ENCODE measurements around the gene CBY2. TPM values are rescaled to one million over a fixed set of nuclear protein-coding genes. Genes with fewer than 3 reads are reported as not detected.
"Not testable (repeated sequence)": the region's sequence is repeated elsewhere in the genome, so short reads cannot be mapped to it uniquely, and the experiment has no call there.

Gene CBY2
- total and polyA plus RNA-seq, 2 donors: 0.05 to 0.07 TPM

- Histone ChIP-seq H3K36me3 (ENCODE audit: control insufficient read depth in 2 of 2, insufficient read depth in 2 of 2, low read length in 1 of 2) (no peaks in the 10 kb centered on the region), H3K4me1 (ENCODE audit: control insufficient read depth in 2 of 2, insufficient read depth in 2 of 2, low read length in 2 of 2) (no peaks in the 10 kb centered on the region), H3K27me3 (ENCODE audit: control insufficient read depth in 2 of 2, insufficient read depth in 1 of 2, low read length in 1 of 2) (no peaks in the 10 kb centered on the region), H3K27ac (ENCODE audit: low read depth in 1 of 2, low read length in 1 of 2) (no peak overlapping the region), H3K9me3 (ENCODE audit: control insufficient read depth in 2 of 2, insufficient read depth in 1 of 2, low read length in 1 of 2) (no peaks in the 10 kb centered on the region), H3K4me3 (ENCODE audit: low read length in 2 of 2) (no peak overlapping the region)
- WGBS: 51% methylated on average over 2 of the region's 2 CpGs
- no peak for DNase-seq (ENCODE audit: low read depth in 6 of 9, low spot score in 9 of 9)
These were observed 45.0 kb downstream of the CBY2 start for GRCh38 chr13:45747071-45747470.

GRCh38 chr13:45748941-45749759 lies 47.0 kb downstream of the CBY2 start:
- Histone ChIP-seq H3K27ac (ENCODE audit: low read depth in 1 of 2, low read length in 1 of 2) (no peak overlapping the region), H3K4me3 (ENCODE audit: low read length in 2 of 2) (no peak overlapping the region), H3K27me3 (ENCODE audit: control insufficient read depth in 2 of 2, insufficient read depth in 1 of 2, low read length in 1 of 2) (no peaks in the 10 kb centered on the region), H3K4me1 (ENCODE audit: control insufficient read depth in 2 of 2, insufficient read depth in 2 of 2, low read length in 2 of 2) (no peaks in the 10 kb centered on the region), H3K9me3 (ENCODE audit: control insufficient read depth in 2 of 2, insufficient read depth in 1 of 2, low read length in 1 of 2) (no peaks in the 10 kb centered on the region), H3K36me3 (ENCODE audit: control insufficient read depth in 2 of 2, insufficient read depth in 2 of 2, low read length in 1 of 2) (no peaks in the 10 kb centered on the region)
- 94% methylated on average over 13 of the region's 13 CpGs for WGBS
- DNase-seq (ENCODE audit: low read depth in 6 of 9, low spot score in 9 of 9): no peak

GRCh38 chr13:45750566-45750965 lies 48.4 kb downstream of the CBY2 start:
- H3K9me3 ChIP-seq (ENCODE audit: control insufficient read depth in 2 of 2, insufficient read depth in 1 of 2, low read length in 1 of 2): no peaks in the 10 kb centered on the region
- no peak for DNase-seq (ENCODE audit: low read depth in 6 of 9, low spot score in 9 of 9)
- H3K27me3 ChIP-seq (ENCODE audit: control insufficient read depth in 2 of 2, insufficient read depth in 1 of 2, low read length in 1 of 2): no peaks in the 10 kb centered on the region
- 96% methylated on average over 3 of the region's 3 CpGs for WGBS
- no peak overlapping the region for H3K27ac ChIP-seq (ENCODE audit: low read depth in 1 of 2, low read length in 1 of 2)
- no peaks in the 10 kb centered on the region for H3K36me3 ChIP-seq (ENCODE audit: control insufficient read depth in 2 of 2, insufficient read depth in 2 of 2, low read length in 1 of 2)
- no peak overlapping the region for H3K4me3 ChIP-seq (ENCODE audit: low read length in 2 of 2)
- no peaks in the 10 kb centered on the region for H3K4me1 ChIP-seq (ENCODE audit: control insufficient read depth in 2 of 2, insufficient read depth in 2 of 2, low read length in 2 of 2)

GRCh38 chr13:45751885-45752284 lies 49.8 kb downstream of the CBY2 start:
- Histone ChIP-seq H3K4me3 (ENCODE audit: low read length in 2 of 2) (no peak overlapping the region), H3K27ac (ENCODE audit: low read depth in 1 of 2, low read length in 1 of 2) (no peak overlapping the region), H3K27me3 (ENCODE audit: control insufficient read depth in 2 of 2, insufficient read depth in 1 of 2, low read length in 1 of 2) (no peaks in the 10 kb centered on the region), H3K36me3 (ENCODE audit: control insufficient read depth in 2 of 2, insufficient read depth in 2 of 2, low read length in 1 of 2) (no peaks in the 10 kb centered on the region), H3K9me3 (ENCODE audit: control insufficient read depth in 2 of 2, insufficient read depth in 1 of 2, low read length in 1 of 2) (no peaks in the 10 kb centered on the region), H3K4me1 (ENCODE audit: control insufficient read depth in 2 of 2, insufficient read depth in 2 of 2, low read length in 2 of 2) (no peaks in the 10 kb centered on the region)
- DNase-seq (ENCODE audit: low read depth in 6 of 9, low spot score in 9 of 9): no peak

GRCh38 chr13:45752510-45752909 lies 50.4 kb downstream of the CBY2 start:
- 82% methylated on average over 1 of the region's 1 CpG for WGBS
- no peak overlapping the region for H3K4me3 ChIP-seq (ENCODE audit: low read length in 2 of 2)
- H3K36me3 ChIP-seq (ENCODE audit: control insufficient read depth in 2 of 2, insufficient read depth in 2 of 2, low read length in 1 of 2): no peaks in the 10 kb centered on the region
- no peak for DNase-seq (ENCODE audit: low read depth in 6 of 9, low spot score in 9 of 9)
- no peaks in the 10 kb centered on the region for H3K4me1 ChIP-seq (ENCODE audit: control insufficient read depth in 2 of 2, insufficient read depth in 2 of 2, low read length in 2 of 2)
- no peaks in the 10 kb centered on the region for H3K27me3 ChIP-seq (ENCODE audit: control insufficient read depth in 2 of 2, insufficient read depth in 1 of 2, low read length in 1 of 2)
- no peak overlapping the region for H3K27ac ChIP-seq (ENCODE audit: low read depth in 1 of 2, low read length in 1 of 2)
- no peaks in the 10 kb centered on the region for H3K9me3 ChIP-seq (ENCODE audit: control insufficient read depth in 2 of 2, insufficient read depth in 1 of 2, low read length in 1 of 2)

- H3K27me3 ChIP-seq (ENCODE audit: control insufficient read depth in 2 of 2, insufficient read depth in 1 of 2, low read length in 1 of 2); H3K9me3 ChIP-seq (ENCODE audit: control insufficient read depth in 2 of 2, insufficient read depth in 1 of 2, low read length in 1 of 2): not testable (repeated sequence)
- WGBS: 97% methylated on average over 1 of the region's 1 CpG
These were observed 54.4 kb downstream of the CBY2 start for GRCh38 chr13:45756498-45756897.

GRCh38 chr13:45757589-45757988 lies 55.5 kb downstream of the CBY2 start:
- H3K4me3 ChIP-seq (ENCODE audit: low read length in 2 of 2); DNase-seq (ENCODE audit: low read depth in 6 of 9, low spot score in 9 of 9); H3K27ac ChIP-seq (ENCODE audit: low read depth in 1 of 2, low read length in 1 of 2); H3K36me3 ChIP-seq (ENCODE audit: control insufficient read depth in 2 of 2, insufficient read depth in 2 of 2, low read length in 1 of 2); H3K27me3 ChIP-seq (ENCODE audit: control insufficient read depth in 2 of 2, insufficient read depth in 1 of 2, low read length in 1 of 2); H3K4me1 ChIP-seq (ENCODE audit: control insufficient read depth in 2 of 2, insufficient read depth in 2 of 2, low read length in 2 of 2); H3K9me3 ChIP-seq (ENCODE audit: control insufficient read depth in 2 of 2, insufficient read depth in 1 of 2, low read length in 1 of 2): not testable (repeated sequence)
- 89% methylated on average over 3 of the region's 3 CpGs for WGBS

More at GRCh38 chr13:45756498-45756897, 54.4 kb downstream of the CBY2 start:
- not testable (repeated sequence) for H3K4me1 ChIP-seq (ENCODE audit: control insufficient read depth in 2 of 2, insufficient read depth in 2 of 2, low read length in 2 of 2); H3K27ac ChIP-seq (ENCODE audit: low read depth in 1 of 2, low read length in 1 of 2); DNase-seq (ENCODE audit: low read depth in 6 of 9, low spot score in 9 of 9); H3K36me3 ChIP-seq (ENCODE audit: control insufficient read depth in 2 of 2, insufficient read depth in 2 of 2, low read length in 1 of 2); H3K4me3 ChIP-seq (ENCODE audit: low read length in 2 of 2)

GRCh38 chr13:45763419-45763818 lies 61.3 kb downstream of the CBY2 start:
- no peaks in the 10 kb centered on the region for H3K9me3 ChIP-seq (ENCODE audit: control insufficient read depth in 2 of 2, insufficient read depth in 1 of 2, low read length in 1 of 2)
- H3K4me1 ChIP-seq (ENCODE audit: control insufficient read depth in 2 of 2, insufficient read depth in 2 of 2, low read length in 2 of 2): no peaks in the 10 kb centered on the region
- 92% methylated on average over 4 of the region's 4 CpGs for WGBS
- no peak overlapping the region for H3K27ac ChIP-seq (ENCODE audit: low read depth in 1 of 2, low read length in 1 of 2)
- no peaks in the 10 kb centered on the region for H3K27me3 ChIP-seq (ENCODE audit: control insufficient read depth in 2 of 2, insufficient read depth in 1 of 2, low read length in 1 of 2)
- H3K36me3 ChIP-seq (ENCODE audit: control insufficient read depth in 2 of 2, insufficient read depth in 2 of 2, low read length in 1 of 2): no peaks in the 10 kb centered on the region
- no peak for DNase-seq (ENCODE audit: low read depth in 6 of 9, low spot score in 9 of 9)
- no peak overlapping the region for H3K4me3 ChIP-seq (ENCODE audit: low read length in 2 of 2)

Data from thymus (tissue), 11 donors.